WTC11 (cell line): ENCODE measurements around the gene KIAA1328.
A peak's percentile ranks its signal among the peaks of the same experiment; 100 is the strongest.

Source experiments
- CREB1 ChIP-seq: sonication (generic); formaldehyde crosslinking; IDR thresholded peaks from 2 replicates; pipeline ENCODE4 v1.8.0; 2023; ENCODE audit warnings: mild to moderate bottlenecking, missing genetic modification reagents
- CTCF ChIP-seq: fragments of 200-600 bp; IDR thresholded peaks from 2 replicates; pipeline ENCODE4 v1.8.0; 2022; ENCODE audit warnings: antibody characterized with exemption
- FOXJ3 ChIP-seq: sonication (generic); formaldehyde crosslinking; IDR thresholded peaks from 2 replicates; pipeline ENCODE4 v1.9.0; 2021; ENCODE audit warnings: missing genetic modification reagents, mild to moderate bottlenecking, borderline replicate concordance
- KAT7 ChIP-seq: sonication (generic); formaldehyde crosslinking; IDR thresholded peaks from 2 replicates; pipeline ENCODE4 v1.8.1; 2023; ENCODE audit warnings: missing genetic modification reagents, mild to moderate bottlenecking, borderline replicate concordance
- TF ChIP-seq, protein P1 (sequence below): fragments of 250-450 bp; sonication (Bioruptor Pico); IDR thresholded peaks from 2 replicates; pipeline ENCODE4 v1.9.0; 2021; ENCODE audit warnings: mild to moderate bottlenecking, borderline replicate concordance

DNA sequence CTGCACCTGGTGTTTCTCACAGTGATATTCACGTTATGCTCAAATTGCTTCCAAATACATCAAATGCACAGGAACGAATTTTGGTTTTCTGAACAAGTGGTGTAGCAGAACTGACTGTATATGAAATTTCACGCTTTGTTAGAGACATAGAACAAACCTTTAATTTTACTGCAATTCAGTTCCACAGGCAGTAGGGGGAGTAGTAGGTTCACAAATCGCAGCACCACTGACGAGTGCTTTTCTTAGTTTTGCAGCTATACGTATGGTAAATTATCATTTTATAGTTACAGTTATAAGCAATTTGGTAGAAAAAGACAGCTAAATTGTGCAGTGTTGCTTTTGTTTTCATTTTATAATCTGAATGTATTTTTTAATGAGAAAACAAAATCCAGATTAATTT, 113.3 kb downstream of the KIAA1328 start:
- TF ChIP-seq CREB1 (CRISPR knock-in tag) (no peak), KAT7 (CRISPR knock-in tag) (no peak), FOXJ3 (CRISPR knock-in tag) (no peak), CTCF (peak; percentile 73)
- TF ChIP-seq, protein P1, sequence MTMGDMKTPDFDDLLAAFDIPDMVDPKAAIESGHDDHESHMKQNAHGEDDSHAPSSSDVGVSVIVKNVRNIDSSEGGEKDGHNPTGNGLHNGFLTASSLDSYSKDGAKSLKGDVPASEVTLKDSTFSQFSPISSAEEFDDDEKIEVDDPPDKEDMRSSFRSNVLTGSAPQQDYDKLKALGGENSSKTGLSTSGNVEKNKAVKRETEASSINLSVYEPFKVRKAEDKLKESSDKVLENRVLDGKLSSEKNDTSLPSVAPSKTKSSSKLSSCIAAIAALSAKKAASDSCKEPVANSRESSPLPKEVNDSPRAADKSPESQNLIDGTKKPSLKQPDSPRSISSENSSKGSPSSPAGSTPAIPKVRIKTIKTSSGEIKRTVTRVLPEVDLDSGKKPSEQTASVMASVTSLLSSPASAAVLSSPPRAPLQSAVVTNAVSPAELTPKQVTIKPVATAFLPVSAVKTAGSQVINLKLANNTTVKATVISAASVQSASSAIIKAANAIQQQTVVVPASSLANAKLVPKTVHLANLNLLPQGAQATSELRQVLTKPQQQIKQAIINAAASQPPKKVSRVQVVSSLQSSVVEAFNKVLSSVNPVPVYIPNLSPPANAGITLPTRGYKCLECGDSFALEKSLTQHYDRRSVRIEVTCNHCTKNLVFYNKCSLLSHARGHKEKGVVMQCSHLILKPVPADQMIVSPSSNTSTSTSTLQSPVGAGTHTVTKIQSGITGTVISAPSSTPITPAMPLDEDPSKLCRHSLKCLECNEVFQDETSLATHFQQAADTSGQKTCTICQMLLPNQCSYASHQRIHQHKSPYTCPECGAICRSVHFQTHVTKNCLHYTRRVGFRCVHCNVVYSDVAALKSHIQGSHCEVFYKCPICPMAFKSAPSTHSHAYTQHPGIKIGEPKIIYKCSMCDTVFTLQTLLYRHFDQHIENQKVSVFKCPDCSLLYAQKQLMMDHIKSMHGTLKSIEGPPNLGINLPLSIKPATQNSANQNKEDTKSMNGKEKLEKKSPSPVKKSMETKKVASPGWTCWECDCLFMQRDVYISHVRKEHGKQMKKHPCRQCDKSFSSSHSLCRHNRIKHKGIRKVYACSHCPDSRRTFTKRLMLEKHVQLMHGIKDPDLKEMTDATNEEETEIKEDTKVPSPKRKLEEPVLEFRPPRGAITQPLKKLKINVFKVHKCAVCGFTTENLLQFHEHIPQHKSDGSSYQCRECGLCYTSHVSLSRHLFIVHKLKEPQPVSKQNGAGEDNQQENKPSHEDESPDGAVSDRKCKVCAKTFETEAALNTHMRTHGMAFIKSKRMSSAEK, result no peak
